HEK293 (cell line): ENCODE measurements around the gene SYT14.

Source experiments
- CTCF ChIP-seq: fragments of 450-650 bp; formaldehyde crosslinking; IDR thresholded peaks from 2 replicates; pipeline ENCODE4 v1.5.1; 2016; ENCODE audit warnings: missing biosample characterization, missing genetic modification characterization
- FEZF1 ChIP-seq: fragments of 450-650 bp; formaldehyde crosslinking; IDR thresholded peaks from 2 replicates; pipeline ENCODE4 v1.5.1; 2016; ENCODE audit warnings: missing biosample characterization, missing genetic modification characterization
- ZNF404 ChIP-seq: fragments of 450-650 bp; formaldehyde crosslinking; IDR thresholded peaks from 2 replicates; pipeline ENCODE4 v1.5.1; 2017; ENCODE audit warnings: missing biosample characterization, missing genetic modification characterization
- ZNF423 ChIP-seq: fragments of 450-650 bp; formaldehyde crosslinking; IDR thresholded peaks from 2 replicates; pipeline ENCODE4 v1.5.1; 2016; ENCODE audit warnings: missing biosample characterization, missing genetic modification characterization
- ZNF560 ChIP-seq: fragments of 450-650 bp; formaldehyde crosslinking; IDR thresholded peaks from 2 replicates; pipeline ENCODE4 v1.5.1; 2017; ENCODE audit warnings: missing biosample characterization, missing genetic modification characterization, borderline replicate concordance
- ZNF596 ChIP-seq: fragments of 450-650 bp; IDR thresholded peaks from 2 replicates; pipeline ENCODE4 v1.5.0; 2018; ENCODE audit warnings: missing biosample characterization, mild to moderate bottlenecking, missing genetic modification characterization, moderate library complexity

- TF ChIP-seq CTCF (tag by site-specific recombination) (no peak), FEZF1 (no peak), ZNF596 (tag by site-specific recombination) (no peak), ZNF404 (tag by site-specific recombination) (no peak), ZNF560 (no peak), ZNF423 (tag by site-specific recombination) (no peak)
Observed at GRCh38 chr1:209895709-209896108, 42.3 kb upstream of the SYT14 start.
